ENCODE measurements around the gene CDH16.

CDH16 gene

GRCh38 chr16:66930189-66930588, 11.5 kb upstream of the CDH16 start:
- DNase-seq (ENCODE audit: low read depth in 1 of 2, low spot score in 1 of 2), result no peak

- DNase-seq (ENCODE audit: low read depth in 1 of 2, low spot score in 1 of 2), result no peak
Observed at GRCh38 chr16:66928702-66929388, 10.2 kb upstream of the CDH16 start.

GRCh38 chr16:66927918-66928649, 9.4 kb upstream of the CDH16 start:
- DNase-seq (ENCODE audit: low read depth in 1 of 2, low spot score in 1 of 2), result no peak

- no peak for DNase-seq (ENCODE audit: low read depth in 1 of 2, low spot score in 1 of 2)
Observed at GRCh38 chr16:66926961-66927436, 8.3 kb upstream of the CDH16 start.

GRCh38 chr16:66926171-66926947, 7.7 kb upstream of the CDH16 start:
- DNase-seq (ENCODE audit: low read depth in 1 of 2, low spot score in 1 of 2), result no peak

- DNase-seq (ENCODE audit: low read depth in 1 of 2, low spot score in 1 of 2), result no peak
Observed at GRCh38 chr16:66925322-66925840, 6.7 kb upstream of the CDH16 start, which contains the start of gene RRAD. RRAD (minus strand) TSS chr16:66925535; CDS start chr16:66925179, 356 bp downstream.

- DNase-seq (ENCODE audit: low read depth in 1 of 2, low spot score in 1 of 2), result peak in 1 of 2 donors; percentile 21
Observed at GRCh38 chr16:66924527-66925321, 6.0 kb upstream of the CDH16 start.

- no peak for DNase-seq (ENCODE audit: low read depth in 1 of 2, low spot score in 1 of 2)
Observed at GRCh38 chr16:66923866-66924265, 5.2 kb upstream of the CDH16 start.

- no peak for DNase-seq (ENCODE audit: low read depth in 1 of 2, low spot score in 1 of 2)
Observed at GRCh38 chr16:66923247-66923731, 4.6 kb upstream of the CDH16 start.

GRCh38 chr16:66921729-66922450, 3.2 kb upstream of the CDH16 start:
- no peak for DNase-seq (ENCODE audit: low read depth in 1 of 2, low spot score in 1 of 2)

- DNase-seq (ENCODE audit: low read depth in 1 of 2, low spot score in 1 of 2), result no peak
Observed at GRCh38 chr16:66920924-66921680, 2.4 kb upstream of the CDH16 start.

GRCh38 chr16:66920299-66920590, 1.6 kb upstream of the CDH16 start:
- no peak for DNase-seq (ENCODE audit: low read depth in 1 of 2, low spot score in 1 of 2)

- no peak for DNase-seq (ENCODE audit: low read depth in 1 of 2, low spot score in 1 of 2)
Observed at GRCh38 chr16:66919569-66920298, 1.0 kb upstream of the CDH16 start.

- no peak for DNase-seq (ENCODE audit: low read depth in 1 of 2, low spot score in 1 of 2)
Observed at GRCh38 chr16:66918355-66918754, 330 bp downstream of the CDH16 start.

- no peak for DNase-seq (ENCODE audit: low read depth in 1 of 2, low spot score in 1 of 2)
Observed at GRCh38 chr16:66917741-66918140, 944 bp downstream of the CDH16 start.

- DNase-seq (ENCODE audit: low read depth in 1 of 2, low spot score in 1 of 2), result no peak
Observed at GRCh38 chr16:66916518-66916917, 2.2 kb downstream of the CDH16 start.

- DNase-seq (ENCODE audit: low read depth in 1 of 2, low spot score in 1 of 2), result no peak
Observed at GRCh38 chr16:66915041-66915440, 3.6 kb downstream of the CDH16 start.

GRCh38 chr16:66914541-66914940, 4.1 kb downstream of the CDH16 start:
- no peak for DNase-seq (ENCODE audit: low read depth in 1 of 2, low spot score in 1 of 2)

GRCh38 chr16:66913711-66914110, 5.0 kb downstream of the CDH16 start:
- no peak for DNase-seq (ENCODE audit: low read depth in 1 of 2, low spot score in 1 of 2)

Data from activated T-helper 1 cell treated with anti-CD3 and anti-CD28 coated beads, Interleukin-2, amount 50 U/mL, for 16 hours (primary cell).